Tibial artery (tissue), 4 donors: Measurements from ENCODE around the gene ASB1.
"Not testable (repeated sequence)": the region's sequence is repeated elsewhere in the genome, so short reads cannot be mapped to it uniquely, and the experiment has no call there.

Source experiments
- DNase-seq, 2 donors: peaks; one replicate each; pipeline ENCODE4 v3.0.0-alpha.2; 2019
- H3K27ac ChIP-seq, 2 donors: fragments of 200-600 bp; sonication (generic) in 1 of 2; 1 replicate in 1 of 2; 2 replicates in 1 of 2; pipeline ENCODE4 v1.5.1; 2018 to 2019; ENCODE audit warnings: mild to moderate bottlenecking in 1 of 2
- H3K27me3 ChIP-seq, 2 donors: fragments of 200-600 bp; sonication (generic) in 1 of 2; one replicate each; pipeline versions ENCODE4 v1.5.1 to v1.6.0; 2016 to 2019
- H3K36me3 ChIP-seq, 3 donors: fragments of 200-600 bp; sonication (generic) in 2 of 3; one replicate each; pipeline ENCODE4 v1.5.1; 2016 to 2019; ENCODE audit warnings: mild to moderate bottlenecking in 2 of 3
- H3K4me1 ChIP-seq, 4 donors: fragments of 200-600 bp; sonication (generic) in 2 of 4; 1 replicate in 3 of 4; 2 replicates in 1 of 4; pipeline ENCODE4 v1.5.1; 2016 to 2019
- H3K4me3 ChIP-seq, 2 donors: fragments of 200-600 bp; sonication (generic) in 1 of 2; 1 replicate in 1 of 2; 2 replicates in 1 of 2; pipeline ENCODE4 v1.5.1; 2018 to 2019; ENCODE audit warnings: mild to moderate bottlenecking in 2 of 2
- H3K9me3 ChIP-seq, 3 donors: fragments of 200-600 bp; sonication (generic) in 1 of 3; one replicate each; pipeline ENCODE4 v1.5.1; 2016 to 2019
- intact Hi-C: fragments of 100-400 bp; cut with DNase I; formaldehyde crosslinking; loops from one replicate; pipeline ENCODE4 v1.15.0; 2023; ENCODE audit warnings: low total_unique reads
- TF ChIP-seq, protein P1 (sequence below), 2 experiments: fragments of 200-600 bp in 1 of 2; fragments of 450-650 bp in 1 of 2; IDR thresholded peaks; one replicate each; pipeline ENCODE4 v1.5.1; 2017 to 2019; ENCODE audit warnings: antibody characterized with exemption in 2 of 2, mild to moderate bottlenecking in 1 of 2, moderate library complexity in 1 of 2

The ASB1 gene

DNA sequence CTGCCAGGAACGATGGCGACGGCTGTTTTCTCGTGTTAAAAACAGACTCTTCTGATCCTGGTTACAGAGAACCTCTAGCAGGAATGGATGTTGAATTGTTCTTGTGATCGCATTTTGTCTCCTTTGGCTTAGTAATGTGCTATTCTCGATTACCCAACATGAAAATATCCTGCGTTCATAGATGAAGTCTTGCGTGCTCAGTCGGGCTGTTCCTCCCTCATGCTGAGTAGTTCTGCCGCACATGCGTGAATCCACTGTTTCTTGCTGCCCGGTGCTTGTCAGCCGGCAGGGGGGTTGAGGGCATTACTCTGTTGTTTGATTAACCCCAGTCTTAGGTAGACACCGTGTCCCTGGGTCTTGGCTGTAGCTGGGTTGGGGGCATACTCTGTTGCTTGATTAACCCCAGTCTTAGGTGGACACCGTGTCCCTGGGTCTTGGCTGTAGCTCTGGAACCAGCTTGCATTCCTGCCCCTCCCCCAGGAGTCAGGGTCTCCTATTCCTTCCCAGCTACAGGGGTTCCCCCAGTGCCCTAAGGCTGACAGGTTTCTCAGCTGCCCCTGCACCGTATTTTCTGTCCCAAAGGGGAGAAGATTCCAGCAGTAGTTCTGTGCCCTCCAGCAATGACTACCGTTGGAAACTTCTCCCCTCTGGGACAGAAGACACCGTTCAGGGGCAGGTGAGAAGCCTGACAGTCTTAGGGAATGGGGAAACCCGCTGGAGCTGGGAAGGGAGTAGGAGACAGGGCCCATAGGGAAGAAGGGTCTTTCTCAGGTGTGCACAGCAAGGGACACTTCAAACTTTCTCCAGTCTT, 22.1 kb upstream of the ASB1 start:
- Histone ChIP-seq H3K36me3 (peaks cover 7 to 18% (median 17%) of the 10 kb centered on the region in 3 donors), H3K27ac (no peak overlapping the region), H3K9me3 (no peaks in the 10 kb centered on the region), H3K27me3 (no peaks in the 10 kb centered on the region), H3K4me3 (no peak overlapping the region), H3K4me1 (peaks cover 0 to 15% (median 9%) of the 10 kb centered on the region in 4 donors)
- no peak for DNase-seq
- intact Hi-C loops: no loop called here
- TF ChIP-seq, protein P1, sequence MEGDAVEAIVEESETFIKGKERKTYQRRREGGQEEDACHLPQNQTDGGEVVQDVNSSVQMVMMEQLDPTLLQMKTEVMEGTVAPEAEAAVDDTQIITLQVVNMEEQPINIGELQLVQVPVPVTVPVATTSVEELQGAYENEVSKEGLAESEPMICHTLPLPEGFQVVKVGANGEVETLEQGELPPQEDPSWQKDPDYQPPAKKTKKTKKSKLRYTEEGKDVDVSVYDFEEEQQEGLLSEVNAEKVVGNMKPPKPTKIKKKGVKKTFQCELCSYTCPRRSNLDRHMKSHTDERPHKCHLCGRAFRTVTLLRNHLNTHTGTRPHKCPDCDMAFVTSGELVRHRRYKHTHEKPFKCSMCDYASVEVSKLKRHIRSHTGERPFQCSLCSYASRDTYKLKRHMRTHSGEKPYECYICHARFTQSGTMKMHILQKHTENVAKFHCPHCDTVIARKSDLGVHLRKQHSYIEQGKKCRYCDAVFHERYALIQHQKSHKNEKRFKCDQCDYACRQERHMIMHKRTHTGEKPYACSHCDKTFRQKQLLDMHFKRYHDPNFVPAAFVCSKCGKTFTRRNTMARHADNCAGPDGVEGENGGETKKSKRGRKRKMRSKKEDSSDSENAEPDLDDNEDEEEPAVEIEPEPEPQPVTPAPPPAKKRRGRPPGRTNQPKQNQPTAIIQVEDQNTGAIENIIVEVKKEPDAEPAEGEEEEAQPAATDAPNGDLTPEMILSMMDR (IDR thresholded peaks at IDR 0.05): no peak

DNA sequence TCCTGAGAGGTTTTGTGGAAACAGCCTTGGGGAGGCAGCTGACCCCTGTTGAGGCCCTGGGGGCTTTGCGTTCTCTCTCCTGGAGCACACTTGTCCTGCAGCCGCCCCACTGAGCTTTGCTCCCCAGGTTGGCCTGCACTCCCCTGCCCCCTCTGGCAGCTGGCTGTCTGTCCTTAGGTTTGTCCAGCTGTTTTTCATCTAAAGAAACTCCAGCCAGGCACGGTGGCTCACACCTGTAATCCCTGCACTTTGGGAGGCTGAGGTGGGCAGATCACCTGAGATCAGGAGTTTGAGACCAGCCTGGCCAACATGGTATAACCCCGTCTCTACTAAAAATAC, 21.5 kb upstream of the ASB1 start:
- Histone ChIP-seq H3K36me3 (peaks cover 5 to 12% (median 11%) of the 10 kb centered on the region in 3 donors), H3K4me1 (peaks cover 0 to 21% (median 12%) of the 10 kb centered on the region in 4 donors)
- H3K27ac ChIP-seq, H3K27me3 ChIP-seq, DNase-seq, H3K9me3 ChIP-seq, intact Hi-C loops, H3K4me3 ChIP-seq: not testable (repeated sequence)

DNA sequence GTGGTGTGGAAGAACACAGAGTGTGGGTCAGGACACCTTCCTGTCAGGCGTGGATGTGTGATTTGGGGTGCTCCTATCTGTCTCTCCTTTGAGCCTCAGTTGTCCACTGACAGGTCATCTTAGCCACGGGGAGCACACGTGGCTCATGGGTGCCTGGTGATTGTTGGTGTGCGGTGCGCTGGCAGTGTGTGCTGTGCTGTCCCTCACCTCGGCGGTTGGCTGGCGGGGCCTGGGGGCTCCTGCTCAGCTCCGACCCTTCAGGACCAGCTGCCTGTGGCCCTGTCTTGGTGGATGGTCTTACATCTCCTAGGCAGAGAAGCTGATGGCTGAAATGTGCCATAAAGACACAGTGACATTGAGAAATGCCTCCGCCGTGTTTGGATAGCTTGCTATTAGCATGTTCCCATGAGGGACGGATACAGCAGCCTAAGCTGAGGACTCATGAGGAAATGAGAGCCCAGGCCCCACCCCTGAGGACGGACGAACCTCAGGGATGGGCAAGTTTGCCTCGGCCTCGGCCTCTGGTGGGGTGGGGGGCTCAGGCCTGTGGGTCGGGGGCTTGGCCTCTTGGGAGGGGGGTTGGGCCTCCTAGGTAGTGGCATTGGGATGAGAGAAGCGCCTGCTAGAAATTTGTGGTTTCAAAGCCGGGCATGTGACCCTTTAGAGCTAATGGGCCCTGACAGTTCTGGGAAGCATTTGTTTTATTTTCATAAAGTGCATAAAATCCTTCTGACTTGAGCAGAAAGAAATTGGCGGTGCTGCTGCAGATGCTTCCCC, 20.3 kb upstream of the ASB1 start:
- TF ChIP-seq, protein P1 (IDR thresholded peaks at IDR 0.05): no peak
- Histone ChIP-seq H3K36me3 (peaks cover 5 to 9% (median 8%) of the 10 kb centered on the region in 3 donors), H3K27ac (no peak overlapping the region), H3K9me3 (no peaks in the 10 kb centered on the region), H3K27me3 (no peaks in the 10 kb centered on the region), H3K4me3 (no peak overlapping the region), H3K4me1 (peaks cover 0 to 23% (median 12%) of the 10 kb centered on the region in 4 donors)
- no peak for DNase-seq
- intact Hi-C loops: no loop called here

DNA sequence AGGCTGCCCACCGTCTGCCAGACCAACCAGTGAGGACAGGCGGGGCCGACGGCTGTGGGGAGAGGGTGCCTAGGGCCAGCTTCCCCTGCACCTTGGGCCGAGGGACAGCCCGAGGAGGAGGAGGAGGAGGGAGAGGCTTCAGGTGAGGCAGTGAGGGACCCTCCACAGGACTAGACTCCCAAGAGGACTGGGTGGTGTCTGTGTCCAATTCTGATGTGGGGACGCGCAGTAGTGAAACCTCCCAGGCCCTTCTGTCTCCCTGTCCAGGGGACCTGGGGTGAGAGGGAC, 19.8 kb upstream of the ASB1 start:
- no peak for DNase-seq
- no peaks in the 10 kb centered on the region for H3K27me3 ChIP-seq
- H3K9me3 ChIP-seq: no peaks in the 10 kb centered on the region
- H3K36me3 ChIP-seq: peaks cover 1 to 3% (median 3%) of the 10 kb centered on the region in 3 donors
- H3K27ac ChIP-seq: no peak overlapping the region
- intact Hi-C loops: no loop called here
- H3K4me3 ChIP-seq: no peak overlapping the region
- peaks cover 0 to 23% (median 12%) of the 10 kb centered on the region in 4 donors for H3K4me1 ChIP-seq
- TF ChIP-seq, protein P1 (IDR thresholded peaks at IDR 0.05): no peak

DNA sequence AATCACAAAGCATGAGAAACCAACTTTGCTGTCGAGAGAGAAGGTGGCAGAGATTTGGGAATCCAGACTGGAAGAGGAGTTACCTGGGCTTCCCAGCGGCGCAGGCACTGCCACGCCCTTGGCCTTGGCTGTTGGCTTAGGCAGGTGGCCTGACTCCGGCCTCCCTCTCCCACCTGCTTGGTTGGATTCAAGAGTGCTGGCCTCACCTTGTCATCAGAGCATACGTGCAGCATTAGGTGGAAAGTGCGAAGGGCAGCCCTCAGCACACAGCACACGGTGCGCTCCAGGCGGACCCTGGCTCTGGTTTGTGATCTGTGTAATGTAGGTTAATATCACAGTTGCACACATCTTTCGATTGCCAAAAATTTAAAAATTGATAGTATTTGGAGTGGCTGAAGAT, 19.2 kb upstream of the ASB1 start:
- Histone ChIP-seq H3K27ac (no peak overlapping the region), H3K9me3 (no peaks in the 10 kb centered on the region), H3K4me1 (peaks cover 0 to 23% (median 12%) of the 10 kb centered on the region in 4 donors), H3K36me3 (no peaks in the 10 kb centered on the region), H3K27me3 (no peaks in the 10 kb centered on the region), H3K4me3 (no peak overlapping the region)
- no peak for DNase-seq
- TF ChIP-seq, protein P1 (IDR thresholded peaks at IDR 0.05): no peak
- intact Hi-C loops: no loop called here
